GM08714 (cell line): ENCODE measurements around the gene CSMD2.
"Not testable (repeated sequence)": the region's sequence is repeated elsewhere in the genome, so short reads cannot be mapped to it uniquely, and the experiment has no call there.

Experiments used
- H3K4me3 ChIP-seq: fragments of 200-500 bp; sonication (Bioruptor generic); 2 replicates; pipeline ENCODE4 v1.5.1; 2014; ENCODE audit warnings: mild to moderate bottlenecking, low read length, inconsistent platforms
- ZNF274 ChIP-seq: IDR thresholded peaks from 2 replicates; pipeline ENCODE4 v1.6.1; 2012; ENCODE audit warnings: mild to moderate bottlenecking, low read depth, low read length

Gene CSMD2

DNA sequence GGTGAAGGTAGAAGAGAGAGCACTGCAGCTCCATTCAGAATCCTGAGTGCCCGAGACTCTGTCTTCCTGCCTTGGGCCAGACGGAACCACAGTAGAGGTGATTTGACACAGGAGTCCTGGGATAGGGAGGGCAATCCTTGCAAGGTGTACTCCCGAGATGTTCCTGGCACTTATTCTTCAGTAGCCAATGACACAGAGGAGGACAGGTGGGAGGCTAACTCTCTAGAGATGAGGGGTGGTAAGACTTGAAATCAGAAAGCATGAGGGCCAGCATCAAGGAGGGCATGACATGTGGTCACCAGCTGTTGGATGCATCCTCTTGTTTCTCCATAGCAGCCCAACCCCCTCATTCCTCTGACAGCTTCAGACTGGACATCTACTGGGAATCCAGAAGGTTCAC, 56.3 kb downstream of the CSMD2 start:
- H3K4me3 ChIP-seq: no peak overlapping the region
- no peak for TF ChIP-seq ZNF274

DNA sequence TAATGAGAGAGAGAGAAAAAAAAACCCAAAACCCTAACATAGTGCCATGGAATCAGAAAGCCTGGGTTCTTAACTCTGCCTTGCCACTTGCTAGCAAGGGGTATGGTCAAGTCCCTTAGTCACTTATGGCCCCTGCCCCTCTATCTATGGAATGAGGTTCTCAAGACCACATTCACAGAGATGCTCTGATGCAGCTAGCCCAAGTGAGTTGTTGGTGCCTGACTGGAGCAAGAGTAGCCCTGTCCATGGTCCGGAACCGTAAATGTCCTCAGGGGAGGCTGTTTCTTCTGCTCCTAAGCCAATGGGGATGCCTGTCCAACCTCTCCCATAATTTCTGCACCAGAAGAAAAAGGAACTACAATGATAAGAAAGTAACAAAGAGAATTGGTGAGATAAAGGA, 56.8 kb downstream of the CSMD2 start:
- H3K4me3 ChIP-seq: no peak overlapping the region
- no peak for TF ChIP-seq ZNF274

DNA sequence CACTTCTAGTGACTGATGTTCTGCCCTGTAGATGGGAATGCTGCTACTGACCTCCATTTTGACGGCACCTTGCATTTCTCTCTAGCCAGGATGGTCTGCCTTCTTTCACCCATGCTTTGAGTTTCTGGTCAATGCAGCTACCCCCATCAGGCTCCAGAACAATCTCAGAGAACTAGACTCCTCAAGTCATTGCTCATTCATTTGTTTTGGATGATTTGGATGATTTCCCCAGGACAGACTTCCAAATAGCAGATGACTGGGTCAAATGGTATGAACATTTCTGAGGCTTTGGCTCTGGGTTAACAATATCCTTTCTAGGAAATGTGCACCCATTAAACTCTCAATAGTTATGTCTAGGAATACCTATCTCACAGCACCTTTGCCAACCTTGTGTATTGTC, 63.9 kb downstream of the CSMD2 start:
- no peak for TF ChIP-seq ZNF274
- no peak overlapping the region for H3K4me3 ChIP-seq

DNA sequence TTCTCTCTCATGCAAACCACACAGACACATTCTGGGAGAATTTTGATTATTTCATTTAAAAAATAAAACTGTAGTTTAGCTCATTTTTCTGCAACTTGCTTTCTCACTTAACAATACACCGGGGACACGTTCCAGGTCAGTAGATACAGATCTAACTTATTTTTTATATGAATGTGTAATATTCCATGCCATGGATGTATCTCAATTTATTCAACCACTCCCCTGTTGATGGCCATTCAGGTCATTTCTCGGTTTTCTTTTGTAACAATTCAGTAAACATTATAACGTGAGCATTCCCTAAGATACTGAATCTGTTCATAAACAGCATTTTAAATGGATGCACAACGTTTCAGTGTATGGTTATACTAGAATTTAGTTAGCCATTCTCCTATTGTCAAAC, 64.7 kb downstream of the CSMD2 start:
- TF ChIP-seq ZNF274: no peak
- no peak overlapping the region for H3K4me3 ChIP-seq

DNA sequence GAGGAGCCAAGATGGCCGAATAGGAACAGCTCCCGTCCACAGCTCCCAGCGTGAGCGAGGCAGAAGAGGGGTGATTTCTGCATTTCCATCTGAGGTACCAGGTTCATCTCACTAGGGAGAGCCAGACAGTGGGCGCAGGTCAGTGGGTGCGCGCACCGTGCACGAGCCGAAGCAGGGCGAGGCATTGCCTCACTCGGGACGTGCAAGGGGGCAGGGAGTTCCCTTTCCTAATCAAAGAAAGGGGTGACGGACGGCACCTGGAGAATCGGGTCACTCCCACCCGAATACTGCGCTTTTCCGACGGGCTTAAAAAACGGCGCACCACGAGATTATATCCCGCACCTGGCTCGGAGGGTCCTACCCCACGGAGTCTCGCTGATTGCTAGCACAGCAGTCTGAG, 72.6 kb downstream of the CSMD2 start:
- H3K4me3 ChIP-seq: not testable (repeated sequence)

DNA sequence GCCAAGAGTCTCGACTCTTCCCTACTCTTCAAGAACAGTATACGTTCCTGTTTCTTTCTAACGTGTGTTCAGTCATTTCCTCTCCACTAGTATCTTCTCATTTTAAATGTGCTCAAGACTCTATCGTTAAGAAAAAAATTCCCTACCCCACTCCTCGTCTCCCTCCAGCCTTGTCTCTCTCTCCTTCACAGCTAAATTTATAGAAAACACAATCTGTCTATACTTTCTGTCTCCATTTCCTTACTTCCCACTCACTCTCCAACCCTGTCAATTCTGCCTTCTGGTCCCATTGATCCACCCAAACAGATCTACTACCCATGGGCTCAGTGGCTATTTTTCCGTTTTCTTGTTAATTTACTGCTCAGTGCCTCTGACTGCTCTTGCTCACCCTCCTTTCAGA, 75.3 kb downstream of the CSMD2 start:
- TF ChIP-seq ZNF274: no peak
- H3K4me3 ChIP-seq: no peak overlapping the region

DNA sequence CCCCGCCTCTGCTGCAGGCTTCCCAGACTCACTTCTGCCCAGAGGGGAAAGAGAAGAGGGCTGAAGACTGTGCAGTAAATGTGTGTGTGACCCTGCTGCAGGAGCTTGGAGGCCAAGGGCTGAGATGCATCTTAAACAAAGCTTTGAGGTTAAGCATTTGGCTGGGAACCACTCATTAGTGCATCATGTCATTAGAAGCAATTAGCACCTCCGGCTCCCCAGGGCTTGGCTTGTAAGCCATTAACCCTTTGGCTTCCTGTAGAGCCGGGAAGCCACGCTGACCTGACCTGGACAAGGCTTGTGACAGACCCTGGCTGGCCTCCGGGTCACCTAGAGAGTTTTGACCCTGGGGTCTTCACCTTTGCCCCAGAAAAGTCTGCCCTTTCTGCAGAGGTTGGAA, 77.0 kb downstream of the CSMD2 start:
- TF ChIP-seq ZNF274: no peak
- H3K4me3 ChIP-seq: no peak overlapping the region

DNA sequence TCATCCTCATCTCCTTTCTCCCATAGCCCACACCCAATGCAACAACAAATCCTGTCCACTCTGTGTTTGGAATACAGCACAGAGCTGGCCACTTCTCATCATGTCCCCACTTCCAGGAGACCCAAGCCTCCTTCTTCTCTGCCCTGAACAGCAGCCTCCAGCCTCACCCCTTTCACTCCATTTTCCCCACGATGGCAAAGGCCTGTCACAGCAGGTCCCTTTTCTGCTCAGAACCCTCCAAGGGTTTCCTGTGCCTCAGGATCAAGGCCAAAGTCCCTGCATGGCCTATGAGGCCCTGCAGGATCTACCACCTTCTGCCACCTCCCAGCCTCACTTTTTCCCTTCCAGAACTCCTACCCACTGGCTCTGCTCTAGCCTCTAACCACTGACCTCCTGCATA, 78.5 kb downstream of the CSMD2 start:
- TF ChIP-seq ZNF274: no peak

DNA sequence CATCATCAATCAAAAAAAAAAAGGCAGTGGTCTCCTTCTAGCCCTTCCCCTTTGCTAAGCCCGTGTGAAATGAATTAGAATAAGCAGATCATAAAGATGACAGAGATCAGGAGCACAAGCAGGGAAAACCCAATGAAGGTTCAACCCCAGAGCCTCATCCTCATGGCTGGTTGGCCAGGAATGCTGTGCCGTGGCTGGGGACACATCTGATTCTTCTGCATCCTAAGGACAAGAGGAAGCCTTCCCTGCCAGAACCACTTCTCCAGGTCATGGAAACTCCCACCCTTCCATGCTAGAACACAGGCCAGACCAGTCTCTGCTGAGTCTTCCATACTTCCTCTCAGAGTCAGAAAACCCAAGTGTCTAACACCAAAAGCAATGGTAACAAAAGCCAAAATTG, 81.1 kb downstream of the CSMD2 start:
- H3K4me3 ChIP-seq: no peak overlapping the region
- no peak for TF ChIP-seq ZNF274

More for the DNA sequence above, 78.5 kb downstream of the CSMD2 start:
- H3K4me3 ChIP-seq: no peak overlapping the region

DNA sequence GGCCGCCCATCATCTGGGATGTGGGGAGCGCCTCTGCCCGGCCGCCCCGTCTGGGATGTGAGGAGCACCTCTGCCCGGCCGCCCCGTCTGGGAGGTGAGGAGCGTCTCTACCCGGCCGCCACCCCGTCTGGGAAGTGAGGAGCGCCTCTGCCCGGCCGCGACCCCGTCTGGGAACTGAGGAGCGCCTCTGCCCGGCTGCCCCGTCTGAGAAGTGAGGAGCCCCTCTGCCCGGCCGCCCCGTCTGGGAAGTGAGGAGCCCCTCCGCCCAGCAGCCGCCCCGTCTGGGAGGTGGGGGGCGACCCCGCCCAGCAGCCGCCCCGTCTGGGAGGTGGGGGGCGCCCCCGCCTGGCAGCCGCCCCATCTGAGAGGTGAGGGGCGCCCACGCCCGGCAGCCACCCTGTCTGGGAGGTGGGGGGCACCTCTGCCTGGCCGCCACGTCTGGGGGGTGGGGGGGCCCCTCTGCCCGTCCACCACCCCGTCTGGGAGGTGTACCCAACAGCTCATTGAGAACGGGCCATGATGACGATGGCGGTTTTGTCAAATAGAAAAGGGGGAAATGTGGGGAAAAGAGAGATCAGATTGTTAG, 82.9 kb downstream of the CSMD2 start:
- H3K4me3 ChIP-seq: not testable (repeated sequence)

DNA sequence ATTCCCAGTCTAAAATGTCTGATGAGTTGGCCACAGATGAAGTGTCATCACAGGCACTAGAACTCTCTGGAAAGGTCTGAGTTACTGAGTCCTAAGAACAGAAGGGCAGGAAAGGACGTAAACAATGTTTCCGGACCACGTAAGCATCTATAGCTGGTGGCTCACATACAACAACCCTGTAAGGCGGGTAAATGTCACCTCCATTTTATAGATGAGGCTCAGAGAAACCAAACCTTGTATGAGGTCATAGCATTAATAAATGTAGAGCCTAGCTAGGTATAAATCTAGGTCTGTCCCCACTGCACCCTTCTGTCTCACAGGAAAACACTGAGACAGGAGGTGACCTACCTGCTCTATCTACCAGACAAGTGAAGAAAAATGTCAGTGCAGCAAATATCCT, 86.6 kb downstream of the CSMD2 start:
- TF ChIP-seq ZNF274: no peak
- H3K4me3 ChIP-seq: no peak overlapping the region

DNA sequence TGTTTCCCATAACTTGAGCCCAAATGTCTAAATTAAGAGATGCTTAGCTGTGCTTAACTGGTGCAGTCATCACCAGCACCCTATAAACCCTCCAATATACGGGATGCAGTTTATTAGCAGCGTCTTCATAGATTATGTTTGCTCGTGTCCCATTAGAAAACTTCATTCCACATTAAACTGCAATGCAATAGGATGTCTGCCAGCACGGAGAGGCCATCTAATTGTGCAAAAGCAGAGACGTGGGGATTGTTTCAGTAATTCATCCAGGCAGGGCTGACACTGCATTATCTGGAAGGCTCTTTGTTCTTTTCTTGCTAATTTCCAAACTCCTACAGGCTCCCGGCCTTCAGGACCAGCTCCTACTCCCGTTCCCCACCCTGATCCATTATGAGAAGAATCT, 89.5 kb downstream of the CSMD2 start:
- no peak overlapping the region for H3K4me3 ChIP-seq
- TF ChIP-seq ZNF274: no peak

DNA sequence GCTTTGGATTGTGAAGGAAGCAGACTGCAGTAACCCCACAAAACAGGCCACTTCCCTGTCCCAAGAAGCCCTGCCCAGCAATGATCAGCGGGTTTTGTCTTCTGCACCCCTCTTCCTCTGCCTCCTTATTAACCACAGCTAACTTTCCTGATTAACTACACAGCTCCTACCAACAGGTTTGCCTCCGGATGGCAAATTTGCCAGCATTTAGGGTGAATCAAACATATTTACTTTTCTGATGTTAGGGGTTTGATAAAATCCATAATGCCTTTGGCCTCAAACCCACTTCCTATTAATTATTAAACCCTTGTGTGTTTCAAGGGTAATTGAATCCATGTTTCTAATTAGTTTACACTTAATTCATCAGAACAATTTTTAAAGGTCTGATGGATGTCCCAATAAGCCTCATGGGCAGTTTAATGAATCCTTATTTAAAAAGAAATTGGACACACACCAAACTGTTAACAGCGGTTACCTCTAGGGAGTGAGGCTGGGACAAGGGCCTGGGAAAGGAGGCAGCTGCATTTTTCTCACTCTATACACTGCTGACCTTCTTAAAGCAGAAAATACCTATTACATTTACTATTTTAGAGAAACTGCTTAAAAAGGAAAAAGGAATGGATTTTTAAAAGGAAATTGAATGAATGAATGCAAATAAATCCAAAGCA, 91.9 kb downstream of the CSMD2 start:
- no peak overlapping the region for H3K4me3 ChIP-seq
- TF ChIP-seq ZNF274: no peak

DNA sequence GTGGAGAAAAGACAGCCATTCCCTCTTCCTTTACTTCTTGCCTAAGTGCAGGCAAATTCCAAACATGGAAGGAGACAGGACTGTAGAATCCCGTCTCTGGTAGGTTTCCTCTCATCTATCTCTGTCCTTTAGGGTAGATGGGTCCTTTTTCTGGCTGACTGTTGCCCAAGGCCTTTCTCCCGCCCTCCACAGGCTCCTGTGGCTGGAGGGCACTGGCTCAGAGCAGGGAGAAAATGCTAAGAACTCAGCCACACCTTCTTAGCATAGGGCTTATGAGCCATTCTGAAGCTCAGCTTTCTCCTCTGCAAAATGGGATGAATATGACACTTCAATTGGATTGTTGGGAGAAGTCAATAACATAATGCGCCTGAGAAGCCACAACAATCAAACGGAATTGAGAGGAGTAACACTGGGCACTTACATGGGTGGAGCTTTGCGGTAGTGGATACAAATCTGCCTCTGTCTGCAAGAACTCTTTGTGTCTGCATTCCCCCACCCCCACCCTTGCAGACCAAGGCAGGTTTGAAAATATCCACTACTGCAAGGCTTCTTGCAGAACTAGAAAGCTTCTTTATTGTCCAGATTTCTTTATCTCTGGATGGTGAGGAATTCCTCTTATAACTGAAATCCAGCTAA, 94.7 kb downstream of the CSMD2 start:
- no peak overlapping the region for H3K4me3 ChIP-seq
- TF ChIP-seq ZNF274: no peak

DNA sequence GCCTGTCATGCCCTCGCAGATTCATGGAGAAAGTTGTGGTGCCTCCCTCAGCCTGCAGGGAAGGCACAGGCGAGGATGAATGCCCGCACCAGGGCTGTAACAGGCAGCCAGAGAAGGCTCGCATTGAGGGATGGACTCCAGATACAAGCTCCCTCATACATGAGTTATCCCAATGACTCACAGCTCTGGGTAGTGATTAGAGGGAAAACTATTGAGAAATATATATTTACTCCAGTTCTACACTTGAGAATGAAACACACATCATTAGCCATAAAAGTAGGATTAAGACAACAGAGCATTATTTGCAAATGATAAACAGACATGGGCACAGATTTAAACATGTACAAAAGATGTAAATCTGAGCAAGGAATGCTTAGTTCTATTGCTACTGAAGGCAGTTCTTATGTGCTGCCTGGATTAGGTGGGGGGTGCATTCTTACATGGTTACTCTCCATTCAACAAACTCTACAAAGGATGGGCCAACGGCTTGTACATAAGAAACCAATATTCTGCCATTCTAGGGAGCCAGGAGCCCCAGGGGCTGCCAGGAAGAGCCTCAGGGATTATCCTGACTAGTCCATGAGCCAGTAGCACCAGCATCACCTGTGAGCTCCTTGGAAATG, 97.9 kb downstream of the CSMD2 start:
- no peak for TF ChIP-seq ZNF274
- H3K4me3 ChIP-seq: no peak overlapping the region
